ENCODE measurements around the gene ZNF620.
"Not testable (repeated sequence)": the region's sequence is repeated elsewhere in the genome, so short reads cannot be mapped to it uniquely, and the experiment has no call there.

Gene ZNF620

DNA sequence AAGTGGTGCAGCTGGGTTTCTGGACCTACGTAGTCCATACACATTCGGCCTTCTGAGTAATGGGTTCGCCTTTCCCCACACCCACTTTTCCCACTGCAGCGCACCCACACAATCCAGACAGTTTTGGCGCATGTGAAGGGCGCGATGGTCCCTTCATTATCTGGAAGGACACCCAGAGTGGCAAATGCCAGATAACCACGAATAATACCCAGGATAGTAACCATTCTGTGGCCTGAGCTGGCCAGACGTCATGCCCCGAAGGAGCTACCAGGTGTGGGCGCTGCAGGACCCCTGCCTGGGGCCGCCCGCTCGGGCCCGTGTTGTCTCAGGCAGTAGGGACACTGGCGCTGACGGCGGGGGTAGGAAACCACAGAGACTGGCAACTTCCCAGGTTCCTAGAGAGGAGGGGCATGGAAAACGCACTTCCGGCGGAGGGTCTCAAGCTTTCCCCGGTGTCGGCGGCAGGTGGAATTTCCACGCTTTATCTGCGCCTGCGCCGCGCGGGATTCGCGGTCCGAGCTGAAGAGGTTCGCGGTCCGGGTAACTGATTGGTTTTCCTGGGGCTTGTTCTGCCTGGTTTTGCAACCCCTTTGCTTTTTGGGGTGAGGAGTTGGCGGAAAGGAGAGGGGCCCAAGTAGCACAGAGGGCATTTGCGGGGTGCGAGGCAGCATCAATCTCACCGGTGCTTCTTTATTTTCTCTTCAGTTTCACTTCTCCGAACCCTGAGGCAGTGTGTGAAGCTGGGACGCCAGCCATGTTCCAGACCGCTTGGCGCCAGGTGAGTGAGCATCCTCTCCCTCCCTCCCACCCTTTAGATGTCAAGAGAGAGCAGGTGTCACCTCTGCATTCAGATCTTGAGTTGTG lies at the start of gene ZNF620:
Gene ZNF620 (plus strand): TSS at position 441 of the 864 bp plus-strand sequence. CDS start 314 bp downstream, at position 755.
- DNase-seq: peak in 3 of 4 experiments; percentile 4 to 13 (median 12)

DNA sequence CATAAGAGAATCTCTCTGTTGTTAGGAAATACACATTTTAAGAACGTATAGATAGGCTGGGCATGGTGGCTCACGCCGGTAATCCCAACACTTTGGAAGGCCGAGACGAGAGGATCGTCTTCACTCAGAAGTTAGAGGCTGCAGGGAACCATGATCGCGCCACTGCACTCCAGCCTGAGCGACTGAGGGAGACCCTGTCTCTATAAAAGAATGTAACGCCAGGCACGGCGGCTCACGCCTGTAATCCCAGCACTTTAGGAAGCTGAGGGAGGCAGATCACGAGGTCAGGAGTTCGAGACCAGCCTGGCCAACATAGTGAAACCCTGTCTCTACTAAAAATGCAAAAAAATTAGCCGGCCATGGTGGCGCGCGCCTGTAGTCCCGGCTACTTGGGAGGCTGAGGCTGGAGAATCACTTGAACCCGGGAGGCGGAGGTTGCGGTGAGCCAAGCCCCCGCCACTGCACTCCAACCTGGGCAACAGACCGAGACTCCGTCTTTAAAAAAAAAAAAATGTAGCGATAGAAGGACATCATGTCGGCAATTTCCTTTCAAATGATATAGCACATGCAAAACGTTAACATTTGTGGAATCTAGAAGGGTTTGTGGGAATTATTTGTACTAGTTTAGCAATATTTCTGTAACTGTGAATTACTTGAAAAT lies 49.4 kb upstream of the ZNF620 start:
- no peak for DNase-seq

DNA sequence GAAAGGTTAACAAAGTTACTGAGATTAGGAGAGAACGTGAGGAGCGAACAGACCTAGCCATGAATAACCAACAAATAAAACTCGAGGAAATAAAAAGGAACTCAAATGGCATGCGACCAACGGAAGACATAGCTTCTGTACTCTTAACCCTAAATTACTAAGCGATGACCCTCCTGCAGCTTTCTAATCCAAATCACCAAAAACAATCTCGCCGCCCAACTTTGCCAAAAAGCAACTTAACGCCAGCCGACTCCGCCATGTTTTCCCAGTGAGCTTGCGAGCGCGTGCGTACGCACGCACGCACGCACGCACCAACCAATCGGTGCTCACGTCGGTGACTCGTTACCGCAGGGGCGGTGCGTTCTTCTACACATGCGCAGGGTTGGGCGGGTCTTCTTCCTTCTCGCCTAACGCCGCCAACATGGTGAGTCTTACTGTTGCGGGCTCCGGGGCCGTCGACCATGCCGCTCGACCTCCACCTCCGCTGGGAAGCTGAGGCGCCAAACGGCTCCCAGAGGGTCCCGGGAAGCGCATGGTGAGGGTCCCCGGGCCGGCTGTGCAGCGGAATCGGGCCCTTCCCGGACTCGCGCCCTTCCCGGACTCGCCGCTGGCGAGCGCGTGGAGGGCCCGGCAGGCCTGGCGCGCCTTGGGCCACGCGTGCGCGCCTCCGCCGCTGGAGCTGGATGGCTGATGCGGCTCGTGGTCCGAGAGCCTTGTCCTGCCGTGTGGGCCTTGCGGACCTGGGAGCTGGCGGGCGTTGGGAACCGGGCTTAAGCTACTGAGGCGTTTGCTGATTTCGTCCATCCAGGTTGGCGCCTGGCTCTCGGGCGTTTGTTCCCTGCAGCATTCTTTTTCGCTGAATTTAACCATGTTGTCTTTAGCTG lies 48.7 kb upstream of the ZNF620 start, which contains the start of gene RPL14:
Gene RPL14 (plus strand): TSS at position 400 of the 884 bp plus-strand sequence. CDS start 133 bp downstream, at position 533.
- DNase-seq: peak; percentile 87 to 92 (median 89)

DNA sequence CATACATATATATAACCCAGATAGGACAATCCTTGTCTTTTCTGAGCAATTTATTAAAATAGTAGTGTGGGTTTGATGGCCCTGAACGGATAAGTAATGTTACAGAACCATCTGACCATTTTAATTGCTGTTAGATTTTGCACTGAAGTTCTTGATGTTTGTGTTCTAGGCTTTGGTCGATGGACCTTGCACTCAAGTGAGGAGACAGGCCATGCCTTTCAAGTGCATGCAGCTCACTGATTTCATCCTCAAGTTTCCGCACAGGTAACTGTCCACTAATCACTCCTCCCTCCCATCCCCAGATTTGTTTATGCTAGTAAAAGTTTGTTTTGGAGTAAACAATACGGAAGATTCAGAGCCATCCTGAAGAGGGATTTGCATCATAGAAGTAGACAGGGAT lies 47.4 kb upstream of the ZNF620 start:
- DNase-seq: no peak

DNA sequence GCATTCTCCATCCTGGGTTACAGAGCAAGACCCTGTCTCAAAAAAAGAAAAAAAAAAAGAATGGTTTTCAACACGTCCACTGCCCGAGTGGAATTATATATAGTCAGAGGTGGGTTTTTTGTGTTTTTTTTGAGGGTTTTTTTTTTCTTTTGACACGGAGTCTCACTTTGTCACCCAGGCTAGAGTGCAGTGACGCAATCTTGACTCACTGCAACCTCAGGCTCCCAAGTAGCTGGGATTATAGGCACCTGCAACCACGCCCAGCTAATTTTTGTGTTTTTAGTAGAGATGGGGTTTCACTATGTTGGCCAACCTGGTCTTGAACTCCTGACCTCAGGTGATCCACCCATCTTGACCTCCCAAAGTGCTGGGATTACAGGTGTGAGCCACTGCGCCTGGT lies 45.4 kb upstream of the ZNF620 start:
- not testable (repeated sequence) for DNase-seq

DNA sequence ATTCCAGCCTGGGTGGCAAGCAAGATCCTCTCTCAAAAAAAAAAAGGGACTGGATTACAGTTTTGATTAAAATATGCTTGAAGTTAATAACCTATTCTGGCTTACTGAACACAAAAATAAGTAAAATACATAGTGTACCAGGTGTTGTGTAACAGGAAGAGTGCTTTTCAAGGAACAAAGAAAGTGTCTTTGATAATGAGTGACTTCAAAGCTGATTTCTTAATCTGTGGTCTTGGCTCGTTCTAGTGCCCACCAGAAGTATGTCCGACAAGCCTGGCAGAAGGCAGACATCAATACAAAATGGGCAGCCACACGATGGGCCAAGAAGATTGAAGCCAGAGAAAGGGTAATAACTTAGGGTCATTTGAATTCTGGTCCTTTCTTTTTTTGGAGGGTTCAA lies 44.7 kb upstream of the ZNF620 start:
- no peak for DNase-seq

DNA sequence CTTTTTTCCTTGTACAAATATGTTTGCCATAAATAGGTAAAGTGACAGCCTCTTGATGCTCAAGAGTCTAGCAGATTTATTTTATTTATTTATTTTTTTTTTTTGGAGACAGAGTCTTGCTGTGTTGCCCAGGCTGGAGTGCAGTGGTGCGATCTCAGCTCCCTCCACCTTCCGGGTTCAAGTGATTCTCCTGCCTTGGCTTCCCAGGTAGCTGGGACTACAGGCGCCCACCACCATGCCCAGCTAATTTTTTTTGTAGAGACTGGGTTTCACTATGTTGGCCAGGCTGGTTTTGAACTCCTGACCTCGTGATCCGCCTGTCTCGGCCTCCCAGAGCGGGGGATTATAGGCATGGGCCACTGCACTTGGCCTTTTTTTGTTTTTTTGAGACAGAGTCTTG lies 43.0 kb upstream of the ZNF620 start:
- DNase-seq: not testable (repeated sequence)

DNA sequence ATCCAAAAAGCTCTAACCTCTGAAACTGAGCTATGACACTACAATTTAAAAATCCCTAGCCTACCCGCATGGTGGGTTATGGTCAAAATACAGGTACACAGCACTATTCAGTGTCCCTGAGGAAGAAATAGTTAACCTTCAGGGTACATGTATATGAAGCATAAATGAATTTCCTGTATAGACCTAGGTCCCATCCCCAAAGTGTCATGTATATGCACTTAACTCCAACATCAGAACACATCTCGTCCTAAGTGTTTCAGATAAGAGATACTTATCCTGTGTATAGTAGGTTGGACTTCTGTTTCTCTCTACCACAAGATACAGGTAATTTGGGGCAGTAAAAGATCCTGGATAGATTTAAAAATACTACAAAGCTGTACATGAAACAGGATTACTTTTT lies 42.3 kb upstream of the ZNF620 start:
- no peak for DNase-seq

DNA sequence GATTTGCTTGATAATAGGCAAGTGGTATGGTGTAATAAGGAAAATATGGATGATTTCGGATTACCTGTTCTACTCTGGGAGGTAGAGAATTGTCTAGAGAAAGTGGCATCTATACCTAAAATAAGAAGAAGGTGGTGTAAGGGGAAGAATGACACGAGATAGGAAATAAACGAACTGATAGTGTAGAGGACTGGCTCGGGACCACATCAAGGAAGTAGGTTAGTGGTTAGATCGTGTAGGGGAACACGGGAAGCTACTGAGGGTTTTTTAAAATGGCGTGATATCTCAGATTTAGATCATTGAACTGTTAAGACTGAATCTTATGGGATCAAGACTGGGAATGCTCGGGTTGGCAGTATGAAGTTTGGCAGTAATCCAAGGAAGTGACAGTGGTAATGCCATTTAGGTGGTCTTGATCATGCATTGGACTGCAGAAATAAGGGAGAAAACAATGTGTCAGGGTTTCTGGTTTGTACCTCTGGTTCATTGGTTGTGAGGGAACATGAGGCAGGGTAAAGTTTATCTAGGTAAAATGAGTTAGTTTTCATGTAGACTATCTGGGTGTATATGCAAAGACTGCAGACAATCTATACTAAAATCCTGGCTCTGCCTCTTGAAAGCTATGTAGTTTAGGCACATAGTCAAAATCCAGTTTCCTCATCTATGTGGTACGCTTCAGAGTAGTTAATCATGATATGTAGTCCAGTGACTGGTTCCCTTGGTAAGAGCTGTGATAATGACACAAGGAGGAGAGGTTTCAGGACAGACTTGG lies 41.3 kb upstream of the ZNF620 start:
- DNase-seq: no peak

DNA sequence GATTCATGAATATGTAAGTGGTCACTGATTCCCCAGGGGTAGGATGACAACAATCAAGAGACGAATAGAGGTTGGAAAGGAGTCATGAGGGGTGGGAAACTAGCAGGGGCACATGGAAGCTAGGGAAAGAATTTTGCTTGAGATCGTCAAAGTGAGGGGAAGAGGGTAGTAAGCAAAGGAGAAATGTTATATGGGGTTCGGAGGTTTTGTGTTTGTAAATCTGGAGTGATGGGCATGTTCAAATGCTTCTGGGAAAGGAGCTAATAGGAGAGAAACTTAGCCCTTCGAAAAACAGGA lies 40.8 kb upstream of the ZNF620 start:
- DNase-seq: no peak

DNA sequence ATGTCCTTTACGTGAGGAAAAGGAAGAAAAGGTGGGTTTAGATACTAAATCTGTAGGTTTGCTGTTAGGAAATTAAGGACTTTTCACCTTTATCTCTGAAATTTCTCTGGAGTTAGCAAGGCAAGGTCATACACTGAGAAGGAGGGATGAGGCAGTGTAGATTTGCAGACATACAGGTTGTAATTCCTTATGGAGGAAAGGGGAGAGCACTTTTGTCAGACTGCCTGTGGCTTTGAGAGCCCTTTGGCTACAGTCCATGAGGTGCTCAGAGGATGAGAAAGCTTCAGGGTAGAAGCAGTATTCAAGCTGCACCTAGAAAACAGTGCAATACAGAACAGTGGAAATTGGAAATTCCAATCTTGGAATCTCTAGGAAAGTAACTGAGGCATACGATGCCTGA lies 40.4 kb upstream of the ZNF620 start:
- no peak for DNase-seq

DNA sequence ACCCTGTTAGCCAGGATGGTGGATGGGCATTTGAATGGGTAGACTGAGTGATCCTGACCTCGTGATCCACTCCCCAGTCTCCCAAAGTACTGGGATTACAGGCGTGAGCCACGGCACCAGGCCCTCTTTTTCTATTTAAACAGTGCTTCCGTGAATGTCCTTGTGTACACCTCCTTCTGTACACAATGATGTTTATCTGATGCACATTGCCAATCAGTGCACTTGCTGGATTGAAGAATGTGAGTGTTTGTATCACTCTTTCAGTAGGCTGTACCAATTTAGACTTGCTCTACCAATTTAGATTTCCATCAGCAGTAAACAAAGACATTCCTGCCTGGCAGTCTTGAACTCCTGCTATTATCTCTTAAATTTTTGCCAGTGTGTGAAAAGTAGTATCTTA lies 37.8 kb upstream of the ZNF620 start:
- DNase-seq: no peak

DNA sequence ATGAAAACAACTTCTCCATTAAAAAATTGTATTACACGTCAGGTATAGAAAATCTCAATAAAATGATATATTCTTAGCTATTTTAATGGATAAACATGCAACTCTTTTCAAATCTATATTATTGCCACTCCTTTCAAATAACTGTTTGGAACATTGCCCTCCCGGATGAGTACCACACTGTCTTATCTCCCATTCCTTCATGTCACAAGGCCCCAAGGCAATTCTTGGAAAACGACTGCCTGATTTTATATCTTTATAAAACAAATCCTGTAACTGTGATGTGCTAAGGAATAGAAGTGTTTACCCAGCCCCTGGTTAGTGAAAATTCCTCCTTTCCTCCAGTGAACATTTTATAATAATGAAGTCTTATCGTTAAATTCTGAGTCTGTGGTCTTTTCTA lies 35.1 kb upstream of the ZNF620 start:
- no peak for DNase-seq

DNA sequence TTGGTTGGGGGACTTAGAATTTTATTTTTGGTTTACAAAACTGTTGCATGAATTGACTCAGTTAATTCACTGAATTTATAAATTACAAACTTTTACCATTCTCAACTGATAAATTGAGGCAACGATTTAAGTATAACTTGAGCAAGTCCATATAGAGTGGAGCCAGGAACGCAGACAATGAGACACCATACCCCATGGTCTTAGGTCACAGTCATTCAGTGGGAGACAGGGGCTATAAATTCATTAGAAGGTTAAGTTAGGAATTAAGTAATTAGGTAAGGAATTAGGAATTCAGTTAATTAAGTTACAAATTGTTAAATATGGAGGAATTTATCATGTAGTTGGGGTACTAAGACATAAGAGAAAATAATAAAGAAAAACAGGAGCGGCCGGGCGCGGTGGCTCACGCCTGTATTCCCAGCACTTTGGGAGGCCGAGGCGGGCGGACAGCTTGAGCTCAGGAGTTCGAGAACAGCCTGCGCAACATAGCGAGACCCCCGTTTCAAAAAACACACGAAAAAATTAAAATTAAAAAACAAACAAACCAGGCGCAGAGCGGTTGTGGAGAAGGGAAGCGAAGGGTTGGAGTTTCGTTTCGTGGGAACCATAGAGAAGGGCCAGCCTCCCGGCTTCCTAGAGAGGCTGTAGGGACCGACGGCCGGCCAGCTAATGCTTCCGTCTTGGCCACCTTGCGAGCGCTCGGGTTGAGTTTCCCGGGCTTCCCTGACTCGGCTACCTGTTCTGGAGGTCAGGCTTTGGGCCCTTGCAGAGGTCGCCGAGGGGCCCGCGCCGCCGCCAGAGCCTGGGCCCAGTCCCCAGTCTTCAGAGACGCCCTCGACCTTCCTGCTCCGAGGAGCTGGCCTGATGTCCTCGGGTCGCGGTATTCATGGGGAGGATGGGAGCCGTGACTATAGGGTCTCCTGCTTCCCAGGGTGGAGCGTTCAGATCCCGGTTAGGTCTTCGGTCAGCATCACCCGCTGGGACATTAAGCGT lies 29.1 kb upstream of the ZNF620 start, which contains the start of gene ZNF619:
Gene ZNF619 (plus strand): TSS at position 645 of the 993 bp plus-strand sequence. CDS start 858 bp downstream, outside the sequence.
- DNase-seq: peak; percentile 13 to 23 (median 18)

DNA sequence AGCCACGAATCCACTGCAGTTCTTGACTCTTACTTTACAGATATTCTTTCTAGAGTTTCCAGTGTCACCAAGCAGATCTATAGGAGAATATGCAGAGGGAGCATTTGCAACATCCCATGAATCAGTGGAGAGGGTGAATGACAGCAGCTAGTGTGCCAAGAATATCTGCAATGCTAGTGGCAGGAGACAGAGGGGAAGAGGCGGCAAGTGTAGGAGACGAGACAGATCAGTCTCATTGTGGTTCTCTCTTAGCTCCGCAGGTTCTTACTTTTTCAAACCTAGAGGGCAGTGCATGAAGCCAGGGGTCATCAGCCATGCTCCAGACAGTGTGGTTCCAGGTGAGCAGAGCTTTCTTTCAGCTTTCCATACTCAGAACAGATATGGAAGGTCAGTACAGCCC lies 28.2 kb upstream of the ZNF620 start:
- no peak for DNase-seq

DNA sequence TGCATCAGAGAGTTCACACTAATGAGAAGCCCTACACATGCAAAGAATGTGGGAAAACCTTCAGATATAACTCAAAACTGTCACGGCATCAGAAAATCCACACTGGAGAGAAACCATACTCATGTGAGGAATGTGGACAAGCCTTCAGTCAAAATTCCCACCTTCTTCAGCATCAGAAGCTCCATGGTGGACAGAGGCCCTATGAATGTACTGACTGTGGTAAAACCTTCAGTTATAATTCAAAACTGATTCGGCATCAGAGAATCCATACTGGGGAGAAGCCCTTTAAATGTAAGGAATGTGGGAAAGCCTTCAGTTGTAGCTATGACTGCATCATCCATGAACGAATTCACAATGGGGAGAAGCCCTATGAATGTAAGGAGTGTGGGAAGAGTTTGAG lies 18.7 kb upstream of the ZNF620 start:
- DNase-seq: no peak

DNA sequence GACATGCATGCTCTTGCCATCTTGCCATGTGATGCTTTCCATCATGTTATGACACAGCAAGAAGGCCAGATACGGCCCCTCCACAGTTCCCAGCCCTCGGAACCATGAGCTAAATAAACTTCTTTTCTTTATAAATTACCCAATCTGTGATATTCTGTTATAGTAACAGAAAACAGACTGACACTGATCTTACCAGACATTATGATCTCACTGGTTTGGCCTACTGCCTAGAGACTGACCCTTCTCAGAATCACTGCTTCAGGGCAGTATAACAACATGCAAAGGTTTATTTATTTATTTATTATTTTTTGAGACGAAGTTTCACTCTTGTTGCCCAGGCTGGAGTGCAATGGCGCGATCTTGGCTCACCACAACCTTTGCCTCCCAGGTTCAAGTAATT lies 14.9 kb upstream of the ZNF620 start:
- no peak for DNase-seq

DNA sequence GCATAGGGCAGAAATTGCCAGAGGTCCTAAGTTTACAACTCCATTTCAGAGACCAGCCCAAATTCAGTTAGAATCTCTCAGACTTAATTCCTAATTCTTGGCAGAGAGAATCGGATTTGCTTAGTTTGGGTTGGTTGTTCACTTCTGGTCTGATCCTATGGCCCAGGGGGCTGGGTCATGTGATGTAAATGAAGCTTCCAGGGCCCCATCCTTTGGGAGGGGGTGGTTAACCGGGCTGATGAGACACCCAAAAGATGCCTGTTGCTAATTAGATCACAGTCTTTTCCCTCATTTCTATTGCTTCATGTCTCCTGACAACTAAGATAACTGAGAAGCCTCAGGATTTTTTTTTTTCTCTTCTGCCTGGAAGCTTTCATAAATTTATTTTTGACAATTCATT lies 11.1 kb upstream of the ZNF620 start:
- no peak for DNase-seq

DNA sequence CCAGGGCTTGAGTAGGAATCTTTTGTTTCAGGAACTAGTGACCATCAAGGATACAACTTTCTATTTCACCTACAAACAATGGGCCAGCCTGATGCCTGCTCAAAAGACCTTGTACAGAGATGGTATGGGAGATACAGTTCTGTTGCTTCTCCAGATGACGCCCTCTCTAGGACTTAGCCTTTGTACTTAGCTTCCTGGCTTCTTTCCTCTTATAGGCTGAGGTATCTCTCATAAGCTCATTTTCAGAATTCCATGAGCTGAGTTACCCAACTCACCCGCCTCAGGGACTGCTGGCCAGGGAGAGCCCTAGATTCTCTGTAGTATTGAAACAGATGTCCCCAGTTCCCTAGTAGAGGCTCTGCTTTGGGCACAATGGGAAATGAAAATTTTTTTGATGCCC lies 8.6 kb upstream of the ZNF620 start:
- no peak for DNase-seq

DNA sequence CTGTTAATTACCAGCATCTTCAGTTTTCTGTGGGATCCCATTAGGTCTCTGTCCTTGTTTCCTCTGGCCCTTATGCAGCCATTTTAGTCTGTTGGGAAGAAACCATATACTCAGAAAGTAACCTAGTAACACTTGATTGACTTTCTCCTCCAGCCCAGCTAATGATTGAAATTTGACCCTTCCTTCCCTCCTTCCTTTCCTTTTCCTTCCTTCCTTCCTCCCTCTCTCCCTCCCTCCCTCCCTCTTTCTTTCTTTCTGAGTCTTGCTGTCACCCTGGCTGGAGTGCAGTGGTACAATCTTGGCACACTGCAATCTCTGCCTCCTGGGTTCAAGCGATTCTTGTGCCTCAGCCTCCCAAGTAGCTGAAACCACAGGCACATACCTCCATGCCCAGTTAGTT lies 5.9 kb upstream of the ZNF620 start:
- no peak for DNase-seq

DNA sequence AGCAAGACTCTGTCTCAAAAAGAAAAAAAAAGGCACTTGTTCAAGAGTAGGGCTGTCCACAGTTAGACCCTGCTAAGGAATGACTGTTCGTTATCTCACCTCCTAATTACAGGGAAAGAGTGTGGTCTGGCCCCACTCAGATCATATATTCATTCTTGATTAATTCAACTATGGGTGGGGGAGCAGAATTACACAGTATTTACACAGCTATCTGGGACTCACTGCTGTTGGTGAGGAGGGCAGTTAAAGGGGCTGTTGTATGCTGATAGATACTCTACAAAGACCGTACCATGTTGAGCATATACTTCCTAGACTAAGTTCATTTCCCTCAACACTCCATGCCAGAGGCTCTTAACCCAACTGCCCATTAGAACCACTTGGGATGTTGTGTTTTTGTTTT lies 3.8 kb upstream of the ZNF620 start:
- DNase-seq: no peak
